HL-60 (cell line): ENCODE results near the gene HLA-DQA1.
"Not testable (repeated sequence)": the region's sequence is repeated elsewhere in the genome, so short reads cannot be mapped to it uniquely, and the experiment has no call there.

Source experiments
- DNase-seq, 2 experiments: peaks; one replicate each; pipeline ENCODE4 v3.0.0-alpha.2; 2010 to 2020; ENCODE audit warnings: low read depth in 1 of 2, low spot score in 1 of 2
- H3K27ac ChIP-seq: fragments of 250-450 bp; sonication (Bioruptor Pico); replicated peaks from 2 replicates; pipeline ENCODE4 v1.5.1; 2020; ENCODE audit warnings: mild to moderate bottlenecking, moderate library complexity
- H3K27me3 ChIP-seq: fragments of 250-450 bp; sonication (Bioruptor Pico); 2 replicates; pipeline ENCODE4 v1.5.1; 2021; ENCODE audit warnings: mild to moderate bottlenecking, moderate library complexity; ENCODE audit not compliant: insufficient read depth, poor library complexity, severe bottlenecking
- H3K4me3 ChIP-seq: replicated peaks from 2 replicates; pipeline ENCODE4 v1.5.1; 2011; ENCODE audit warnings: mild to moderate bottlenecking, control low read depth, low read length; ENCODE audit not compliant: insufficient read depth
- GABPA ChIP-seq: IDR thresholded peaks from 2 replicates; pipeline ENCODE4 v1.6.1; 2012; ENCODE audit warnings: low read depth
- POLR2AphosphoS5 ChIP-seq: IDR thresholded peaks from 2 replicates; pipeline ENCODE4 v1.6.1; 2012; ENCODE audit warnings: low read depth
- SPI1 ChIP-seq: IDR thresholded peaks from 2 replicates; pipeline ENCODE4 v1.6.1; 2012; ENCODE audit warnings: low read depth, mild to moderate bottlenecking, borderline replicate concordance
- long read RNA-seq: library from polyadenylated mRNA; unstranded; transcript quantifications from one replicate; pipeline ENCODE4 v2.0.0, GENCODE V29; 2020
- TF ChIP-seq, protein P1 (sequence below): IDR thresholded peaks from one replicate; pipeline ENCODE4 v1.5.1; 2011; ENCODE audit warnings: low read length, control low read depth, inconsistent platforms; ENCODE audit not compliant: insufficient read depth
- TF ChIP-seq, protein P2 (sequence below): IDR thresholded peaks from 2 replicates; pipeline ENCODE4 v1.6.1; 2012; ENCODE audit warnings: low read depth; ENCODE audit not compliant: insufficient replicate concordance

HLA-DQA1 gene
- long read RNA-seq, result 0 reads

GRCh38 chr6:32637219-32637880 lies at the start of gene HLA-DQA1:
HLA-DQA1 (plus strand) TSS chr6:32637406; CDS start chr6:32637459, 53 bp downstream.
- no peaks in the 10 kb centered on the region for H3K27me3 ChIP-seq
- no peak within 1 kb of the TSS for H3K27ac ChIP-seq
- no peak for DNase-seq
- no peak within 1 kb of the TSS for H3K4me3 ChIP-seq
- TF ChIP-seq, protein P1, sequence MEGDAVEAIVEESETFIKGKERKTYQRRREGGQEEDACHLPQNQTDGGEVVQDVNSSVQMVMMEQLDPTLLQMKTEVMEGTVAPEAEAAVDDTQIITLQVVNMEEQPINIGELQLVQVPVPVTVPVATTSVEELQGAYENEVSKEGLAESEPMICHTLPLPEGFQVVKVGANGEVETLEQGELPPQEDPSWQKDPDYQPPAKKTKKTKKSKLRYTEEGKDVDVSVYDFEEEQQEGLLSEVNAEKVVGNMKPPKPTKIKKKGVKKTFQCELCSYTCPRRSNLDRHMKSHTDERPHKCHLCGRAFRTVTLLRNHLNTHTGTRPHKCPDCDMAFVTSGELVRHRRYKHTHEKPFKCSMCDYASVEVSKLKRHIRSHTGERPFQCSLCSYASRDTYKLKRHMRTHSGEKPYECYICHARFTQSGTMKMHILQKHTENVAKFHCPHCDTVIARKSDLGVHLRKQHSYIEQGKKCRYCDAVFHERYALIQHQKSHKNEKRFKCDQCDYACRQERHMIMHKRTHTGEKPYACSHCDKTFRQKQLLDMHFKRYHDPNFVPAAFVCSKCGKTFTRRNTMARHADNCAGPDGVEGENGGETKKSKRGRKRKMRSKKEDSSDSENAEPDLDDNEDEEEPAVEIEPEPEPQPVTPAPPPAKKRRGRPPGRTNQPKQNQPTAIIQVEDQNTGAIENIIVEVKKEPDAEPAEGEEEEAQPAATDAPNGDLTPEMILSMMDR, result no peak

GRCh38 chr6:32588156-32588555 lies 49.0 kb upstream of the HLA-DQA1 start:
- H3K27me3 ChIP-seq, result no peaks in the 10 kb centered on the region
- H3K27ac ChIP-seq, result no peak overlapping the region
- H3K4me3 ChIP-seq, result no peak overlapping the region

GRCh38 chr6:32589596-32590449 lies 47.4 kb upstream of the HLA-DQA1 start, which contains the start of gene HLA-DRB1:
HLA-DRB1 (minus strand) TSS chr6:32589848; CDS start chr6:32589742, 106 bp downstream.
- TF ChIP-seq POLR2AphosphoS5, result no peak
- TF ChIP-seq, protein P2, sequence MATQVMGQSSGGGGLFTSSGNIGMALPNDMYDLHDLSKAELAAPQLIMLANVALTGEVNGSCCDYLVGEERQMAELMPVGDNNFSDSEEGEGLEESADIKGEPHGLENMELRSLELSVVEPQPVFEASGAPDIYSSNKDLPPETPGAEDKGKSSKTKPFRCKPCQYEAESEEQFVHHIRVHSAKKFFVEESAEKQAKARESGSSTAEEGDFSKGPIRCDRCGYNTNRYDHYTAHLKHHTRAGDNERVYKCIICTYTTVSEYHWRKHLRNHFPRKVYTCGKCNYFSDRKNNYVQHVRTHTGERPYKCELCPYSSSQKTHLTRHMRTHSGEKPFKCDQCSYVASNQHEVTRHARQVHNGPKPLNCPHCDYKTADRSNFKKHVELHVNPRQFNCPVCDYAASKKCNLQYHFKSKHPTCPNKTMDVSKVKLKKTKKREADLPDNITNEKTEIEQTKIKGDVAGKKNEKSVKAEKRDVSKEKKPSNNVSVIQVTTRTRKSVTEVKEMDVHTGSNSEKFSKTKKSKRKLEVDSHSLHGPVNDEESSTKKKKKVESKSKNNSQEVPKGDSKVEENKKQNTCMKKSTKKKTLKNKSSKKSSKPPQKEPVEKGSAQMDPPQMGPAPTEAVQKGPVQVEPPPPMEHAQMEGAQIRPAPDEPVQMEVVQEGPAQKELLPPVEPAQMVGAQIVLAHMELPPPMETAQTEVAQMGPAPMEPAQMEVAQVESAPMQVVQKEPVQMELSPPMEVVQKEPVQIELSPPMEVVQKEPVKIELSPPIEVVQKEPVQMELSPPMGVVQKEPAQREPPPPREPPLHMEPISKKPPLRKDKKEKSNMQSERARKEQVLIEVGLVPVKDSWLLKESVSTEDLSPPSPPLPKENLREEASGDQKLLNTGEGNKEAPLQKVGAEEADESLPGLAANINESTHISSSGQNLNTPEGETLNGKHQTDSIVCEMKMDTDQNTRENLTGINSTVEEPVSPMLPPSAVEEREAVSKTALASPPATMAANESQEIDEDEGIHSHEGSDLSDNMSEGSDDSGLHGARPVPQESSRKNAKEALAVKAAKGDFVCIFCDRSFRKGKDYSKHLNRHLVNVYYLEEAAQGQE, result no peak
- TF ChIP-seq, protein P1, result no peak
- TF ChIP-seq SPI1, result no peak
- no peak for TF ChIP-seq GABPA
- Histone ChIP-seq H3K27me3 (no peaks in the 10 kb centered on the region), H3K4me3 (no peak within 1 kb of the TSS), H3K27ac (no peak within 1 kb of the TSS)
- no peak for DNase-seq

More at GRCh38 chr6:32588156-32588555, 49.0 kb upstream of the HLA-DQA1 start:
- TF ChIP-seq GABPA (no peak), SPI1 (no peak), POLR2AphosphoS5 (no peak)
- TF ChIP-seq, protein P2, result no peak
- TF ChIP-seq, protein P1, result no peak
- no peak for DNase-seq

- H3K4me3 ChIP-seq, DNase-seq, H3K27ac ChIP-seq, H3K27me3 ChIP-seq: not testable (repeated sequence)
Observed at GRCh38 chr6:32590713-32591112, 46.5 kb upstream of the HLA-DQA1 start.
